WTC11 (cell line): ENCODE data around the gene SWAP70. TPM values are rescaled to one million over a fixed set of nuclear protein-coding genes. Genes with fewer than 3 reads are reported as not detected.

Experiments
- ATAC-seq: fragments of 200-7000 bp; cut with Tn5 transposase; 2 replicates; pipeline ENCODE4 v1.10.0; 2021; ENCODE audit warnings: mild to moderate bottlenecking, moderate library complexity
- CTCF ChIA-PET: fragments of 300-600 bp; sonication (Branson Sonifier 250); formaldehyde crosslinking; loops from one replicate; lab custom pipeline; 2021; ENCODE audit warnings: antibody characterized with exemption; lab: Charles Lee
- POLR2A ChIA-PET: fragments of 350-600 bp; sonication (Branson Sonifier 250); formaldehyde crosslinking; loops from one replicate; lab custom pipeline; 2021; ENCODE audit warnings: antibody characterized with exemption; lab: Charles Lee
- DNase-seq: peaks from one replicate; pipeline ENCODE4 v3.0.0; 2021; ENCODE audit warnings: low spot score
- H3K27ac Mint-ChIP-seq: 2 replicates; pipeline ENCODE4 v1.8.0; 2021; ENCODE audit warnings: mixed read lengths
- H3K27me3 Mint-ChIP-seq: 2 replicates; pipeline ENCODE4 v1.8.0; 2021; ENCODE audit warnings: low read depth, mild to moderate bottlenecking, moderate library complexity, mixed read lengths
- H3K36me3 Mint-ChIP-seq: 2 replicates; pipeline ENCODE4 v1.8.0; 2021; ENCODE audit warnings: mixed read lengths
- H3K4me1 Mint-ChIP-seq: 2 replicates; pipeline ENCODE4 v1.8.0; 2022; ENCODE audit warnings: mixed read lengths
- H3K4me3 Mint-ChIP-seq: 2 replicates; pipeline ENCODE4 v1.8.0; 2021; ENCODE audit warnings: mild to moderate bottlenecking, moderate library complexity, mixed read lengths
- H3K9me3 Mint-ChIP-seq: 2 replicates; pipeline ENCODE4 v1.8.0; 2021; ENCODE audit warnings: mixed read lengths
- ATF3 ChIP-seq: sonication (generic); formaldehyde crosslinking; conservative IDR thresholded peaks from 2 replicates; pipeline ENCODE4 v1.8.1; 2022; ENCODE audit warnings: mild to moderate bottlenecking, missing genetic modification reagents
- FOXP1 ChIP-seq: sonication (generic); formaldehyde crosslinking; IDR thresholded peaks from 2 replicates; pipeline ENCODE4 v1.8.0; 2022; ENCODE audit warnings: missing genetic modification reagents, mild to moderate bottlenecking, moderate library complexity, borderline replicate concordance
- HMGA2 ChIP-seq: fragments of 250-450 bp; sonication (Bioruptor Pico); IDR thresholded peaks from 2 replicates; pipeline ENCODE4 v1.4.0; 2021; ENCODE audit warnings: mild to moderate bottlenecking, moderate library complexity
- IRF2 ChIP-seq: sonication (generic); formaldehyde crosslinking; IDR thresholded peaks from 2 replicates; pipeline ENCODE4 v1.8.0; 2022; ENCODE audit warnings: low read depth, missing genetic modification reagents, borderline replicate concordance
- ZNF423 ChIP-seq: fragments of 250-450 bp; sonication (Bioruptor Pico); IDR thresholded peaks from 2 replicates; pipeline ENCODE4 v2.1.2; 2022; ENCODE audit warnings: mild to moderate bottlenecking, moderate library complexity
- total RNA-seq: library from RNA; stranded (reverse); gene quantifications from 3 replicates; pipeline ENCODE4 v1.2.3, GENCODE V29; 2021
- TF ChIP-seq, protein P1 (sequence below): sonication (generic); formaldehyde crosslinking; IDR thresholded peaks from 2 replicates; pipeline ENCODE4 v1.8.0; 2023; ENCODE audit warnings: mild to moderate bottlenecking, missing genetic modification reagents
- TF ChIP-seq, protein P2 (sequence below): fragments of 250-450 bp; sonication (Bioruptor Pico); IDR thresholded peaks from 2 replicates; pipeline ENCODE4 v1.9.0; 2021; ENCODE audit warnings: mild to moderate bottlenecking
- TF ChIP-seq, protein P3 (sequence below): sonication (generic); formaldehyde crosslinking; IDR thresholded peaks from 2 replicates; pipeline ENCODE4 v1.8.0; 2023; ENCODE audit warnings: missing genetic modification reagents, mild to moderate bottlenecking, borderline replicate concordance
- TF ChIP-seq, protein P4 (sequence below): sonication (generic); formaldehyde crosslinking; conservative IDR thresholded peaks from 2 replicates; pipeline ENCODE4 v1.8.1; 2023; ENCODE audit warnings: mild to moderate bottlenecking, low read depth, missing genetic modification reagents, moderate library complexity
- TF ChIP-seq, protein P5 (sequence below): sonication (generic); formaldehyde crosslinking; IDR thresholded peaks from 2 replicates; pipeline ENCODE4 v1.8.1; 2023; ENCODE audit warnings: mild to moderate bottlenecking, missing genetic modification reagents
- TF ChIP-seq, protein P6 (sequence below): sonication (generic); formaldehyde crosslinking; IDR thresholded peaks from 2 replicates; pipeline ENCODE4 v1.8.0; 2022; ENCODE audit warnings: missing genetic modification reagents
- TF ChIP-seq, protein P7 (sequence below): fragments of 250-450 bp; sonication (Bioruptor Pico); IDR thresholded peaks from 2 replicates; pipeline ENCODE4 v1.8.0; 2021; ENCODE audit warnings: mild to moderate bottlenecking
- TF ChIP-seq, protein P8 (sequence below): fragments of 250-450 bp; sonication (Bioruptor Pico); conservative IDR thresholded peaks from 2 replicates; pipeline ENCODE4 v1.9.0; 2021; ENCODE audit warnings: mild to moderate bottlenecking

The SWAP70 gene
- total RNA-seq, 1 experiment from 2014 or later, result 24.1 TPM

DNA sequence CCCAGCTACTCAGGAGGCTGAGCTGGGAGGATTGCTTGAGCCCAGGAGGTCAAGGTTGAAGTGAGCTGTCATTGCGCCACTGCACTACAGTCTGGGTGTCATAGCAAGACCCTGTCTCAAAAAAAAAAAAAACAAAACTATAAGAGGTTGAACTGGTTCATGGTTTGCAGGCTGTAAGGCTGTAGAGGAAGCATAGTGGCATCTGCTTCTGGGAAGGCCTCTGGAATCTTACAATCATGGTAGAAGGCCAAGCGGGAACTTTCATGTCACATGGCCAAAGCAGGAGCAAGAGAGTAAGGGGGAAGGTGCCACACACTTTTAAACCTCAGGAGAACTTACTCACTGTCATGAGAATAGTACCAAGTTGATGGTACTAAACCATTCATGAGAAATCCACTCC is 109.6 kb downstream of the SWAP70 start (continued):
- TF ChIP-seq FOXP1 (no peak), HMGA2 (CRISPR knock-in tag) (no peak)

- ChIA-PET CTCF (no interaction called here), POLR2A (no interaction called here)
- ATAC-seq, result no peak
- Mint-ChIP-seq H3K27ac (no peak overlapping the region), H3K27me3 (no peaks in the 10 kb centered on the region), H3K4me3 (no peak overlapping the region), H3K9me3 (no peaks in the 10 kb centered on the region), H3K4me1 (peaks cover 35% of the 10 kb centered on the region), H3K36me3 (peaks cover 7% of the 10 kb centered on the region)
- DNase-seq, result no peak
- TF ChIP-seq, protein P1, sequence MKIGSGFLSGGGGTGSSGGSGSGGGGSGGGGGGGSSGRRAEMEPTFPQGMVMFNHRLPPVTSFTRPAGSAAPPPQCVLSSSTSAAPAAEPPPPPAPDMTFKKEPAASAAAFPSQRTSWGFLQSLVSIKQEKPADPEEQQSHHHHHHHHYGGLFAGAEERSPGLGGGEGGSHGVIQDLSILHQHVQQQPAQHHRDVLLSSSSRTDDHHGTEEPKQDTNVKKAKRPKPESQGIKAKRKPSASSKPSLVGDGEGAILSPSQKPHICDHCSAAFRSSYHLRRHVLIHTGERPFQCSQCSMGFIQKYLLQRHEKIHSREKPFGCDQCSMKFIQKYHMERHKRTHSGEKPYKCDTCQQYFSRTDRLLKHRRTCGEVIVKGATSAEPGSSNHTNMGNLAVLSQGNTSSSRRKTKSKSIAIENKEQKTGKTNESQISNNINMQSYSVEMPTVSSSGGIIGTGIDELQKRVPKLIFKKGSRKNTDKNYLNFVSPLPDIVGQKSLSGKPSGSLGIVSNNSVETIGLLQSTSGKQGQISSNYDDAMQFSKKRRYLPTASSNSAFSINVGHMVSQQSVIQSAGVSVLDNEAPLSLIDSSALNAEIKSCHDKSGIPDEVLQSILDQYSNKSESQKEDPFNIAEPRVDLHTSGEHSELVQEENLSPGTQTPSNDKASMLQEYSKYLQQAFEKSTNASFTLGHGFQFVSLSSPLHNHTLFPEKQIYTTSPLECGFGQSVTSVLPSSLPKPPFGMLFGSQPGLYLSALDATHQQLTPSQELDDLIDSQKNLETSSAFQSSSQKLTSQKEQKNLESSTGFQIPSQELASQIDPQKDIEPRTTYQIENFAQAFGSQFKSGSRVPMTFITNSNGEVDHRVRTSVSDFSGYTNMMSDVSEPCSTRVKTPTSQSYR, result no peak
- TF ChIP-seq, protein P2, sequence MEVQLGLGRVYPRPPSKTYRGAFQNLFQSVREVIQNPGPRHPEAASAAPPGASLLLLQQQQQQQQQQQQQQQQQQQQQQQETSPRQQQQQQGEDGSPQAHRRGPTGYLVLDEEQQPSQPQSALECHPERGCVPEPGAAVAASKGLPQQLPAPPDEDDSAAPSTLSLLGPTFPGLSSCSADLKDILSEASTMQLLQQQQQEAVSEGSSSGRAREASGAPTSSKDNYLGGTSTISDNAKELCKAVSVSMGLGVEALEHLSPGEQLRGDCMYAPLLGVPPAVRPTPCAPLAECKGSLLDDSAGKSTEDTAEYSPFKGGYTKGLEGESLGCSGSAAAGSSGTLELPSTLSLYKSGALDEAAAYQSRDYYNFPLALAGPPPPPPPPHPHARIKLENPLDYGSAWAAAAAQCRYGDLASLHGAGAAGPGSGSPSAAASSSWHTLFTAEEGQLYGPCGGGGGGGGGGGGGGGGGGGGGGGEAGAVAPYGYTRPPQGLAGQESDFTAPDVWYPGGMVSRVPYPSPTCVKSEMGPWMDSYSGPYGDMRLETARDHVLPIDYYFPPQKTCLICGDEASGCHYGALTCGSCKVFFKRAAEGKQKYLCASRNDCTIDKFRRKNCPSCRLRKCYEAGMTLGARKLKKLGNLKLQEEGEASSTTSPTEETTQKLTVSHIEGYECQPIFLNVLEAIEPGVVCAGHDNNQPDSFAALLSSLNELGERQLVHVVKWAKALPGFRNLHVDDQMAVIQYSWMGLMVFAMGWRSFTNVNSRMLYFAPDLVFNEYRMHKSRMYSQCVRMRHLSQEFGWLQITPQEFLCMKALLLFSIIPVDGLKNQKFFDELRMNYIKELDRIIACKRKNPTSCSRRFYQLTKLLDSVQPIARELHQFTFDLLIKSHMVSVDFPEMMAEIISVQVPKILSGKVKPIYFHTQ (CRISPR knock-in tag), result no peak
- TF ChIP-seq, protein P3, sequence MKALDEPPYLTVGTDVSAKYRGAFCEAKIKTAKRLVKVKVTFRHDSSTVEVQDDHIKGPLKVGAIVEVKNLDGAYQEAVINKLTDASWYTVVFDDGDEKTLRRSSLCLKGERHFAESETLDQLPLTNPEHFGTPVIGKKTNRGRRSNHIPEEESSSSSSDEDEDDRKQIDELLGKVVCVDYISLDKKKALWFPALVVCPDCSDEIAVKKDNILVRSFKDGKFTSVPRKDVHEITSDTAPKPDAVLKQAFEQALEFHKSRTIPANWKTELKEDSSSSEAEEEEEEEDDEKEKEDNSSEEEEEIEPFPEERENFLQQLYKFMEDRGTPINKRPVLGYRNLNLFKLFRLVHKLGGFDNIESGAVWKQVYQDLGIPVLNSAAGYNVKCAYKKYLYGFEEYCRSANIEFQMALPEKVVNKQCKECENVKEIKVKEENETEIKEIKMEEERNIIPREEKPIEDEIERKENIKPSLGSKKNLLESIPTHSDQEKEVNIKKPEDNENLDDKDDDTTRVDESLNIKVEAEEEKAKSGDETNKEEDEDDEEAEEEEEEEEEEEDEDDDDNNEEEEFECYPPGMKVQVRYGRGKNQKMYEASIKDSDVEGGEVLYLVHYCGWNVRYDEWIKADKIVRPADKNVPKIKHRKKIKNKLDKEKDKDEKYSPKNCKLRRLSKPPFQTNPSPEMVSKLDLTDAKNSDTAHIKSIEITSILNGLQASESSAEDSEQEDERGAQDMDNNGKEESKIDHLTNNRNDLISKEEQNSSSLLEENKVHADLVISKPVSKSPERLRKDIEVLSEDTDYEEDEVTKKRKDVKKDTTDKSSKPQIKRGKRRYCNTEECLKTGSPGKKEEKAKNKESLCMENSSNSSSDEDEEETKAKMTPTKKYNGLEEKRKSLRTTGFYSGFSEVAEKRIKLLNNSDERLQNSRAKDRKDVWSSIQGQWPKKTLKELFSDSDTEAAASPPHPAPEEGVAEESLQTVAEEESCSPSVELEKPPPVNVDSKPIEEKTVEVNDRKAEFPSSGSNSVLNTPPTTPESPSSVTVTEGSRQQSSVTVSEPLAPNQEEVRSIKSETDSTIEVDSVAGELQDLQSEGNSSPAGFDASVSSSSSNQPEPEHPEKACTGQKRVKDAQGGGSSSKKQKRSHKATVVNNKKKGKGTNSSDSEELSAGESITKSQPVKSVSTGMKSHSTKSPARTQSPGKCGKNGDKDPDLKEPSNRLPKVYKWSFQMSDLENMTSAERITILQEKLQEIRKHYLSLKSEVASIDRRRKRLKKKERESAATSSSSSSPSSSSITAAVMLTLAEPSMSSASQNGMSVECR, result no peak
- no peak for TF ChIP-seq ZNF423
- TF ChIP-seq, protein P4, sequence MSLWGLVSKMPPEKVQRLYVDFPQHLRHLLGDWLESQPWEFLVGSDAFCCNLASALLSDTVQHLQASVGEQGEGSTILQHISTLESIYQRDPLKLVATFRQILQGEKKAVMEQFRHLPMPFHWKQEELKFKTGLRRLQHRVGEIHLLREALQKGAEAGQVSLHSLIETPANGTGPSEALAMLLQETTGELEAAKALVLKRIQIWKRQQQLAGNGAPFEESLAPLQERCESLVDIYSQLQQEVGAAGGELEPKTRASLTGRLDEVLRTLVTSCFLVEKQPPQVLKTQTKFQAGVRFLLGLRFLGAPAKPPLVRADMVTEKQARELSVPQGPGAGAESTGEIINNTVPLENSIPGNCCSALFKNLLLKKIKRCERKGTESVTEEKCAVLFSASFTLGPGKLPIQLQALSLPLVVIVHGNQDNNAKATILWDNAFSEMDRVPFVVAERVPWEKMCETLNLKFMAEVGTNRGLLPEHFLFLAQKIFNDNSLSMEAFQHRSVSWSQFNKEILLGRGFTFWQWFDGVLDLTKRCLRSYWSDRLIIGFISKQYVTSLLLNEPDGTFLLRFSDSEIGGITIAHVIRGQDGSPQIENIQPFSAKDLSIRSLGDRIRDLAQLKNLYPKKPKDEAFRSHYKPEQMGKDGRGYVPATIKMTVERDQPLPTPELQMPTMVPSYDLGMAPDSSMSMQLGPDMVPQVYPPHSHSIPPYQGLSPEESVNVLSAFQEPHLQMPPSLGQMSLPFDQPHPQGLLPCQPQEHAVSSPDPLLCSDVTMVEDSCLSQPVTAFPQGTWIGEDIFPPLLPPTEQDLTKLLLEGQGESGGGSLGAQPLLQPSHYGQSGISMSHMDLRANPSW, result no peak
- TF ChIP-seq ATF3 (CRISPR knock-in tag), result no peak
- TF ChIP-seq, protein P5, sequence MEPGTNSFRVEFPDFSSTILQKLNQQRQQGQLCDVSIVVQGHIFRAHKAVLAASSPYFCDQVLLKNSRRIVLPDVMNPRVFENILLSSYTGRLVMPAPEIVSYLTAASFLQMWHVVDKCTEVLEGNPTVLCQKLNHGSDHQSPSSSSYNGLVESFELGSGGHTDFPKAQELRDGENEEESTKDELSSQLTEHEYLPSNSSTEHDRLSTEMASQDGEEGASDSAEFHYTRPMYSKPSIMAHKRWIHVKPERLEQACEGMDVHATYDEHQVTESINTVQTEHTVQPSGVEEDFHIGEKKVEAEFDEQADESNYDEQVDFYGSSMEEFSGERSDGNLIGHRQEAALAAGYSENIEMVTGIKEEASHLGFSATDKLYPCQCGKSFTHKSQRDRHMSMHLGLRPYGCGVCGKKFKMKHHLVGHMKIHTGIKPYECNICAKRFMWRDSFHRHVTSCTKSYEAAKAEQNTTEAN (CRISPR knock-in tag), result no peak
- TF ChIP-seq, protein P6, sequence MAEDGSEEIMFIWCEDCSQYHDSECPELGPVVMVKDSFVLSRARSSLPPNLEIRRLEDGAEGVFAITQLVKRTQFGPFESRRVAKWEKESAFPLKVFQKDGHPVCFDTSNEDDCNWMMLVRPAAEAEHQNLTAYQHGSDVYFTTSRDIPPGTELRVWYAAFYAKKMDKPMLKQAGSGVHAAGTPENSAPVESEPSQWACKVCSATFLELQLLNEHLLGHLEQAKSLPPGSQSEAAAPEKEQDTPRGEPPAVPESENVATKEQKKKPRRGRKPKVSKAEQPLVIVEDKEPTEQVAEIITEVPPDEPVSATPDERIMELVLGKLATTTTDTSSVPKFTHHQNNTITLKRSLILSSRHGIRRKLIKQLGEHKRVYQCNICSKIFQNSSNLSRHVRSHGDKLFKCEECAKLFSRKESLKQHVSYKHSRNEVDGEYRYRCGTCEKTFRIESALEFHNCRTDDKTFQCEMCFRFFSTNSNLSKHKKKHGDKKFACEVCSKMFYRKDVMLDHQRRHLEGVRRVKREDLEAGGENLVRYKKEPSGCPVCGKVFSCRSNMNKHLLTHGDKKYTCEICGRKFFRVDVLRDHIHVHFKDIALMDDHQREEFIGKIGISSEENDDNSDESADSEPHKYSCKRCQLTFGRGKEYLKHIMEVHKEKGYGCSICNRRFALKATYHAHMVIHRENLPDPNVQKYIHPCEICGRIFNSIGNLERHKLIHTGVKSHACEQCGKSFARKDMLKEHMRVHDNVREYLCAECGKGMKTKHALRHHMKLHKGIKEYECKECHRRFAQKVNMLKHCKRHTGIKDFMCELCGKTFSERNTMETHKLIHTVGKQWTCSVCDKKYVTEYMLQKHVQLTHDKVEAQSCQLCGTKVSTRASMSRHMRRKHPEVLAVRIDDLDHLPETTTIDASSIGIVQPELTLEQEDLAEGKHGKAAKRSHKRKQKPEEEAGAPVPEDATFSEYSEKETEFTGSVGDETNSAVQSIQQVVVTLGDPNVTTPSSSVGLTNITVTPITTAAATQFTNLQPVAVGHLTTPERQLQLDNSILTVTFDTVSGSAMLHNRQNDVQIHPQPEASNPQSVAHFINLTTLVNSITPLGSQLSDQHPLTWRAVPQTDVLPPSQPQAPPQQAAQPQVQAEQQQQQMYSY (CRISPR knock-in tag), result no peak
- no peak for TF ChIP-seq HMGA2 (CRISPR knock-in tag)
- TF ChIP-seq IRF2, result no peak
- TF ChIP-seq, protein P7, sequence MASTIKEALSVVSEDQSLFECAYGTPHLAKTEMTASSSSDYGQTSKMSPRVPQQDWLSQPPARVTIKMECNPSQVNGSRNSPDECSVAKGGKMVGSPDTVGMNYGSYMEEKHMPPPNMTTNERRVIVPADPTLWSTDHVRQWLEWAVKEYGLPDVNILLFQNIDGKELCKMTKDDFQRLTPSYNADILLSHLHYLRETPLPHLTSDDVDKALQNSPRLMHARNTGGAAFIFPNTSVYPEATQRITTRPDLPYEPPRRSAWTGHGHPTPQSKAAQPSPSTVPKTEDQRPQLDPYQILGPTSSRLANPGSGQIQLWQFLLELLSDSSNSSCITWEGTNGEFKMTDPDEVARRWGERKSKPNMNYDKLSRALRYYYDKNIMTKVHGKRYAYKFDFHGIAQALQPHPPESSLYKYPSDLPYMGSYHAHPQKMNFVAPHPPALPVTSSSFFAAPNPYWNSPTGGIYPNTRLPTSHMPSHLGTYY (CRISPR knock-in tag), result no peak
- TF ChIP-seq, protein P8, sequence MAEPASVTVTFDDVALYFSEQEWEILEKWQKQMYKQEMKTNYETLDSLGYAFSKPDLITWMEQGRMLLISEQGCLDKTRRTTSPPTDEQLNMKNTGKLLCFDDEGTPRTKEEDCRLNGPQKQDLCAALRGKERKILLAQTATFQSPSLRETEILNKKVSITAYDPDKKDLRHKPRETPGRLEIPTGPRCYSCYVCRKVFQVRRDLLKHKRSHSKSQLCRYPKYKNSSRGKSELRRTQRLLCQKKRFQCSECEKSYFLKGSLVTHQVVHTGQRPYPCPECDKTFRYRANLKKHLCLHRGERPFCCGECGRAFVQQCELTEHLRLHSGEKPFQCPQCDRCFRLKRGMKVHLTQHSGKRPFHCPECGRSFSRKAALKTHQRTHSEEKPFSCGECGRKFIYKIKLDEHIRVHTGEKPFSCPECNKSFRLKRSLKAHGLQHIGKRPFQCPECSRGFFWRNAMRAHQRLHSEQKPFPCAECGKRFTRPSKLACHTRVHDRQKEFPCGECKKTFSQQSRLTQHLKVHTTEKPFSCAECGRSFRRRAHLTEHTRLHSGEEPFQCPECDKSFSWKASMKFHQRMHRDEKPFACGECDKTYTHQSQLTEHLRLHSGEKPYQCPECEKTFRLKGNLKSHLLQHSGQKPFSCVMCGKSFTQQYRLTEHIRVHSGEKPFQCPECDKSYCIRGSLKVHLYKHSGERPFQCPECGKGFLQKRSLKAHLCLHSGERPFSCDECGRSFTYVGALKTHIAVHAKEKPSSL (CRISPR knock-in tag), result no peak
Observed at GRCh38 chr11:9774109-9774508, 110.2 kb downstream of the SWAP70 start.
